IPS-18a (cell line): ENCODE data around the gene SERPINA5.
"Not testable (repeated sequence)": the region's sequence is repeated elsewhere in the genome, so short reads cannot be mapped to it uniquely, and the experiment has no call there.

Experiments used
- H3K27ac ChIP-seq: one replicate; pipeline ENCODE4 v1.5.1; 2013; ENCODE audit warnings: low read length
- H3K27me3 ChIP-seq: one replicate; pipeline ENCODE4 v1.6.1; 2013; ENCODE audit warnings: mild to moderate bottlenecking, low read length; ENCODE audit not compliant: control insufficient read depth, insufficient read depth
- H3K36me3 ChIP-seq: one replicate; pipeline ENCODE4 v1.6.1; 2013; ENCODE audit warnings: low read depth, low read length; ENCODE audit not compliant: control insufficient read depth
- H3K4me1 ChIP-seq: one replicate; pipeline ENCODE4 v1.6.1; 2013; ENCODE audit warnings: low read depth, low read length; ENCODE audit not compliant: control insufficient read depth
- H3K4me3 ChIP-seq: one replicate; pipeline ENCODE4 v1.5.1; 2013; ENCODE audit warnings: low read length
- H3K9ac ChIP-seq: one replicate; pipeline ENCODE4 v1.6.1; 2013; ENCODE audit warnings: mild to moderate bottlenecking, low read length, moderate library complexity
- H3K9me3 ChIP-seq: one replicate; pipeline ENCODE4 v1.6.1; 2013; ENCODE audit warnings: low read depth, low read length; ENCODE audit not compliant: control insufficient read depth

Gene SERPINA5

DNA sequence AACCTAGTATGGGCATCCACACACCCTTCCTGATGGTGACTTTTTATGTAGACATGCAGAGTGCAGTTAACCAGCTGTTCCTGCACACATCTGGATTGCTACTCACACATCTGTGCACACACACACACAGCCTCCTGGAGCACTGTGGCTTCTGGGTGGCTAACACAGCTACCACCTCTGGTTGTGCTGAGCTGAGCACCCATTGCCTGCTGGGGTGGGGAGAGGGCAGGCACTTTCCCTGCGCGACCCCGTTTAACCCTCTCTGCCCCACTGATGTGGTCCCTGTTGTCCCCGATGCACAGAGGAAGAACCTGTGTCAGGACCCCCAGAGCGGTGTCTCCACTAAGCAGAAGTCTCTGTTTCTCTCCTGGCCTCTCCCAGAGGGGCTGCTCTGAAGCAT lies 16.6 kb downstream of the SERPINA5 start:
- Histone ChIP-seq H3K9ac (no peak overlapping the region), H3K27ac (no peak overlapping the region), H3K36me3 (no peaks in the 10 kb centered on the region), H3K4me1 (peaks cover 7% of the 10 kb centered on the region), H3K27me3 (no peaks in the 10 kb centered on the region), H3K4me3 (no peak overlapping the region), H3K9me3 (no peaks in the 10 kb centered on the region)

DNA sequence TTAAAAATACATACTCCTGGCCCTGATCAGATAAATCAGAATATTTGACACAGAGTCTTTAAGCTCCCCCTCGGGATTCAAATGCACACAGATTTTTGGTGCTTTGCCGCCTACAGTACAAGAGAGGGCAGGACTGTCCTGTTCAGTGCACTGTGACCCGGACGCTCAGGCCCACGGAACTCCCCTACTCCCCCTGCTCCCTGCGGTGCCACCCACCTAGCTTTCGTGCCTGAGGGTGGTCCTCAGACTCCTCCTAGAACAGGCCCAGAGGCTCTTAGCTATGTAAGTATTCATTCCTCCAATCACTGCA lies 17.2 kb downstream of the SERPINA5 start:
- Histone ChIP-seq H3K4me1 (peaks cover 7% of the 10 kb centered on the region), H3K9me3 (no peaks in the 10 kb centered on the region), H3K27me3 (no peaks in the 10 kb centered on the region), H3K4me3 (no peak overlapping the region), H3K9ac (no peak overlapping the region), H3K27ac (no peak overlapping the region), H3K36me3 (no peaks in the 10 kb centered on the region)

DNA sequence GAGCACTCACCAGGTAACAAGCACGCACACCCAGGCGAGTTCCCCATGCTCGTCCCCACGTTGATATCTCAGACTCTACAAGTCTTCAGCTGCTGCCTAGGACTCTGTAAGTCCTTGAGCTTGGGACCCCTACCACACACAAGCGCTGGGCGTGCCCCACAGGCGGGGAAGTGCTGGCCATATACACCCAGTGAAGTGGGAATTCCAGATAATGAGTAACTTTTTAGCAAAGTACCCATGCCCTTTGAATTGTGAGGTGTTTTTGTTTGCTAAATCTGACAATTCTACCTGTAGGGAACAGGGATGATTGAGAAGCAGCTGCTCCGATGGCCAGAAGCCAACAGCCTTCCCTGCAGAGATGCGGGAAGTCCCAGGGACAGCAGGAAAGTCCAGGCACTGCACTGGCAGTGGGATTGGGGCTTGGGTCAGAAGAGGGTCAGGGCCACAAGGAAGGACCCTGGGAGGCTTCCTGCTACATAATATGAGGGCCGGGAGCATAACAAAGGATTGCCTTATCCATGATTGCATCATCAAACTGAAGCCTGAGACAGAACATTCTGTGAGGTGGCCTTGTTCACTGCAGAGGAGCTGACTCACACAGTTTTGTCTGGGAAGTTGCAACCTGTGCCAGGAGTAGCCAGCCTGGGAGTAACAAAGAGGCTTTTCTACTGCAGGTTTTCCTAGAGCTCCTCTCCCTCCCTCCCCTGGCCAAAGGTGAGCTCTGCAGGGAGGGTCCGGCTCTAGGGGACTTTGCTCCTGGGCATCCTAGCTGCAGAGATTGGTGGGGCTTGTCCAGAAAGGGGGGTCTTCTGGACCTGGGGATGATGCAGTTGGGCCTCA lies 17.8 kb downstream of the SERPINA5 start:
- peaks cover 7% of the 10 kb centered on the region for H3K4me1 ChIP-seq
- H3K9ac ChIP-seq = no peak overlapping the region
- no peaks in the 10 kb centered on the region for H3K9me3 ChIP-seq
- no peaks in the 10 kb centered on the region for H3K27me3 ChIP-seq
- H3K4me3 ChIP-seq = no peak overlapping the region
- H3K27ac ChIP-seq = no peak overlapping the region
- H3K36me3 ChIP-seq = no peaks in the 10 kb centered on the region

DNA sequence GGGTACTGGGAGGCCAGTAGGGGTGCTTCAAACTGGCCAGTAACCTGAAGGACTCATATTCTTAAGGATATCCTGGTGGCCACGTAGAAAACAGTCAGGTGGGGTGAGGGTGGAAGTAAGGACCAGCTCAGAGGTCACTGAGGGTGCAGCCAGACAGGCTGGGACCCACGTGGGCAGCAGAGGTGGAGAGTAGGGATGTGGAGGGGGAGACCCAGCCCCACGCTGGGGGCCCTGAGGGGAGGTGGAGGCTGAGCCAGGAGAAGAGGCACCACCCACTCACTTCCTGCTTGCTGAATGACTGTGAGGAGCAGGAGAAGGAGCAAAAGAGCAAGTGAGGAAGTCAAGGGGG lies 18.4 kb downstream of the SERPINA5 start:
- H3K4me3 ChIP-seq = no peak overlapping the region
- H3K9ac ChIP-seq = no peak overlapping the region
- no peak overlapping the region for H3K27ac ChIP-seq
- H3K36me3 ChIP-seq = no peaks in the 10 kb centered on the region
- no peaks in the 10 kb centered on the region for H3K9me3 ChIP-seq
- H3K4me1 ChIP-seq = peaks cover 7% of the 10 kb centered on the region
- H3K27me3 ChIP-seq = no peaks in the 10 kb centered on the region

DNA sequence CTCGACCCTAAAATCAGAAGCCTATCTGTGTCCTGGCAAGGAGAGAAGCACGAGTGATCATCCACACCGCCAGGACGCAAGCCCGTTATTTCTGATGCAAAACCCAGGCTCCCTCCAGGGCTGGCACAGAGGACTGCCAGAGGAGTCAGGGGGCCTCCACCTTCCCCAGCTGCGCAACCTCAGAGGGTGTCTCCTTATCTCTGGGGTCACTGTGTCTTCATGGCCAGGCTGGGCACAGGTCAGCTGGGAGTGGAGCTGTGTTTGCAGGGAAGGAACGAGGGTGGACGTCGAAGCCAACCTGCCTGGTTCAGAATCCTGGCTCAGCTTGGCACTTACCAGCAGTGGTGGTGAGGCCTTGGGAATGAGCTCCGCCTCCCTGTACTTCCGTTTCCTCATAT lies 18.9 kb downstream of the SERPINA5 start:
- no peak overlapping the region for H3K9ac ChIP-seq

DNA sequence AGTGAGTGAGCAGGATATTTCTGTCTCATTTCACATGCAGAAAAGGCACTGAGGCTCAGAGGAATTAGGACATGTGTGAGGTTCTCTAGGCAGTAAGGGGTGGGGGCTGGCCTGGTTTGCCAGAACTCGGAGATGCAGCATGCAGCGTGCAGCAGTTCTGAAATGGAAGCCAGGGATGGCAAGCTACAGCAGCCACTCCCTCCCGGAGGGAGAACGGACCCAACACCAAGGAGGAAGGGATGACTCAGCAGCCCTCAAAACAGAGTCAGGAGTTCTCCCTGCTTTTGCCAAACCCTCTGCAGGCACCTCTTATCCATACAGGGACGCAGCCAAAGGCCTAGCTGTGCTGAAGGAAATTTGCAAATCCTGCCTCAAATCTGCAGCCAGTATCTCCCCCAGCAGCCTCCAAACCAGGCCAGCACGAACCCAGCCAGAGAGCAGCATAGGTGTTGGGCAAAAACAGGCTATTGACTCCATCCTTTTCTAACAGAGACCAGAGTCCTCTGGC lies 20.7 kb downstream of the SERPINA5 start:
- H3K27ac ChIP-seq = no peak overlapping the region
- H3K27me3 ChIP-seq = no peaks in the 10 kb centered on the region
- H3K4me1 ChIP-seq = peaks cover 7% of the 10 kb centered on the region
- no peak overlapping the region for H3K4me3 ChIP-seq
- no peak overlapping the region for H3K9ac ChIP-seq
- no peaks in the 10 kb centered on the region for H3K9me3 ChIP-seq
- H3K36me3 ChIP-seq = no peaks in the 10 kb centered on the region

More for the DNA sequence above, 18.9 kb downstream of the SERPINA5 start:
- H3K36me3 ChIP-seq = no peaks in the 10 kb centered on the region
- H3K4me3 ChIP-seq = no peak overlapping the region
- no peaks in the 10 kb centered on the region for H3K9me3 ChIP-seq
- no peak overlapping the region for H3K27ac ChIP-seq
- H3K4me1 ChIP-seq = peaks cover 7% of the 10 kb centered on the region
- no peaks in the 10 kb centered on the region for H3K27me3 ChIP-seq

DNA sequence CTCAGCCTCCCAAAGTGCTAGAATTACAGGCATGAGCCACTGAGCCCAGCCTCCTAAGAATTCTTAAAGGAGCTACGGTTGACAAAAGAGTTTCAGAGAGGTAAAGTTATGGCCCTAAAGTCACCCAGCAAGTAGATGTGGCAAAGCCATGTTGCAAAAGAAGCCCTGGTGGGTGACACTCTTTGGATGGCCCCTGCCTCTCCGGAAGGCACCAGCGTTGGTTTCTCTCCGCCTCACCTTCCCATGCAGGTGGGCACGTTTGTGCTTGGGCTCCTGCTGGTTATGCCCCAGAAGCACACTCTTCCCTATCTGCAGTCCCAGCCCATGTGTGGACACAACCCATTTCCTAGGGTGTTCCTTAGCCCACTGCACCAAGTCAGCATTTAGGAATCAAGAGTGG lies 21.5 kb downstream of the SERPINA5 start:
- Histone ChIP-seq H3K9me3 (no peaks in the 10 kb centered on the region), H3K36me3 (no peaks in the 10 kb centered on the region), H3K4me3 (no peak overlapping the region), H3K4me1 (peaks cover 7% of the 10 kb centered on the region), H3K9ac (no peak overlapping the region), H3K27me3 (no peaks in the 10 kb centered on the region), H3K27ac (no peak overlapping the region)

DNA sequence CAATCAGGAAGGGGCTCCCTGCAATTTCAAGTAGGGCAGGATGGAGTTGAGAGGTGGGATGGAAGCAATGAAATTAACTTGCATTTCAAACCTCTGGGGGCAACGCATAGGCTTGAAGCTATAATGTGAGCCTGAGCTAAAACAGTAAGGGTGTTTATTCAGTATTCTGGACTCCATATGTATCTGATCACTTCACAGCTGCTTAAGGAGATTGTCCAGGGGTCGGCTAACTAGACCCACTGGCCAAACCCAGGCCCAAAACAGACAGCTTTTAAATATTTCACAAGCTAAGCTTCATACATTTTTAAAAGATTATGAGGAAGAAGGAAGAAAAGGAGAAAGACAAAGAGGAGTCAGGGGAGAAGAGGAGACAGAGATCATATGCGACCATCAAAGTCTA lies 24.1 kb downstream of the SERPINA5 start:
- no peak overlapping the region for H3K27ac ChIP-seq
- H3K36me3 ChIP-seq = no peaks in the 10 kb centered on the region
- no peak overlapping the region for H3K4me3 ChIP-seq
- H3K9ac ChIP-seq = no peak overlapping the region
- no peaks in the 10 kb centered on the region for H3K27me3 ChIP-seq
- H3K9me3 ChIP-seq = no peaks in the 10 kb centered on the region
- peaks cover 3% of the 10 kb centered on the region for H3K4me1 ChIP-seq

DNA sequence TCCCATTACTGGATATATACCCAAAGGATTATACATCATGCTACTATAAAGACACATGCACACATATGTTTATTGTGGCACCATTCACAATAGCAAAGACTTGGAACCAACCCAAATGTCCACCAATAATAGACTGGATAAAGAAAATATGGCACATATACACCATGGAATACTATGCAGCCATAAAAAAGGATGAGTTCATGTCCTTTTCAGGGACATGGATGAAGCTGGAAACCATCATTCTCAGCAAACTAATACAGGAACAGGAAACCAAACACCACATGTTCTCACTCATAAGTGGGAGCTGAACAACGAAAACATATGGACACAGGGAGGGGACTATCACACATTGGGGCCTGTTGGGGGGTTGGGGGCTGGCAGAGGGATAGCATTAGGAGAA lies 27.7 kb downstream of the SERPINA5 start:
- not testable (repeated sequence) for H3K27ac ChIP-seq, H3K27me3 ChIP-seq, H3K9me3 ChIP-seq, H3K4me3 ChIP-seq, H3K36me3 ChIP-seq, H3K9ac ChIP-seq, H3K4me1 ChIP-seq

DNA sequence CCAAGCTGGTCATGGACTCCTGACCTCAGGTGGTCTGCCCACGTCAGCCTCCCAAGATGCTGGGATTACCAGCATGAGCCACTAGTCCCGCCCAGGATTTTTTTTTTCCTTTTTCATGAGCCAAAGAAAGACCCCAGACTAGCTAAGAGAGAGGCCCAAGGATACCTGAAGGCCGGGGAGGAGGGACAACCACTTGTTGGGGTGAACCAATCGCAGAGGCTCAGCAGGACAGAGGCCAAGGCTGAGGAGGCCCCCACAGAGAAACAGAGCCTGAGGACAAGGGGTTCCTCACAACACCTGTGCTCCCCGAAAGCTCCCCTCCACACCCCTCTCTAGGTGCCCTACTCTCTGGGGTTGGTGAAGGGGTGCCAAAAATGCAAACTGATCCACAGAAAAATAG lies 30.0 kb downstream of the SERPINA5 start:
- H3K27ac ChIP-seq = no peak overlapping the region

DNA sequence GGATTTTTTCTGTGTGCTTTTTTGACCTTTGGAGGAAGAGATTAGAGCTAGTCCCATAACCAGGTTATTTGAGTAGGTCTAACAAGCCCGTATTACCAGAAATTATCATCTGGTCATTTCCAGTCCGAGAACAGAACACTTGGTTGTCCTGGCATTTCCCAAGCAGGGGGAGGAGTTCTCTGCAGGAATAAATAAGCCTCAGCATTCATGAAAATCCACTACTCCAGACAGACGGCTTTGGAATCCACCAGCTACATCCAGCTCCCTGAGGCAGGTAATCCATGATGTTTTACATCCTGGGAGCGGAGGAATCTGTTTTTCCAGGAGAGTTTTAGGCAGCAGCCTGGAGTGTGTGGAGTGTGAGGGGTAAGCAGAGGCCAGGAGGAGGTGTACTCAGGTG lies 30.9 kb downstream of the SERPINA5 start, which contains the start of gene SERPINA3:
SERPINA3 (plus strand) TSS at position 218 of the 400 bp plus-strand sequence. CDS start 2,051 bp downstream, outside the sequence.
- H3K4me1 ChIP-seq = no peaks in the 10 kb centered on the region
- no peaks in the 10 kb centered on the region for H3K27me3 ChIP-seq
- no peak within 1 kb of the TSS for H3K4me3 ChIP-seq
- H3K9ac ChIP-seq = no peak within 1 kb of the TSS
- no peak within 1 kb of the TSS for H3K27ac ChIP-seq
- H3K9me3 ChIP-seq = no peaks in the 10 kb centered on the region
- H3K36me3 ChIP-seq = no peaks in the 10 kb centered on the region

More for the DNA sequence above, 30.0 kb downstream of the SERPINA5 start:
- Histone ChIP-seq H3K9me3 (no peaks in the 10 kb centered on the region), H3K27me3 (no peaks in the 10 kb centered on the region), H3K9ac (no peak overlapping the region), H3K36me3 (no peaks in the 10 kb centered on the region), H3K4me1 (no peaks in the 10 kb centered on the region), H3K4me3 (no peak overlapping the region)
